ENCODE data around the gene AVEN.

AVEN gene

GRCh38 chr15:33858836-33859235, 180.2 kb downstream of the AVEN start:
- Histone ChIP-seq H3K9me2 (replicated peaks; ENCODE audit: low read depth, low read length) (no peaks in the 10 kb centered on the region), H3K4me1 (ENCODE audit: insufficient read depth, low read length, poor library complexity, severe bottlenecking) (no peaks in the 10 kb centered on the region), H3K4me3 (ENCODE audit: low read length, poor library complexity, severe bottlenecking) (no peak overlapping the region), H3K9me3 (ENCODE audit: insufficient read depth, low read depth, low read length) (no peaks in the 10 kb centered on the region), H3K4me2 (ENCODE audit: low read depth, low read length, poor library complexity, severe bottlenecking) (no peak overlapping the region), H4K20me1 (ENCODE audit: insufficient read depth, low read length, poor library complexity, severe bottlenecking) (no peaks in the 10 kb centered on the region), H3K9ac (ENCODE audit: low read depth, low read length, poor library complexity, severe bottlenecking) (no peak overlapping the region), H3K36me3 (ENCODE audit: insufficient read depth, low read length) (no peaks in the 10 kb centered on the region), H3K27me3 (ENCODE audit: insufficient read depth, low read length, poor library complexity, severe bottlenecking) (no peaks in the 10 kb centered on the region), H2AFZ (ENCODE audit: low read length) (no peak overlapping the region), H3K79me2 (ENCODE audit: insufficient read depth, low read length) (no peaks in the 10 kb centered on the region), H3F3A (ENCODE audit: low read depth) (no peaks in the 10 kb centered on the region)
- TF ChIP-seq EZH2phosphoT487 (IDR thresholded peaks at IDR 0.05; ENCODE audit: borderline replicate concordance): no peak
- TF ChIP-seq, protein P1, sequence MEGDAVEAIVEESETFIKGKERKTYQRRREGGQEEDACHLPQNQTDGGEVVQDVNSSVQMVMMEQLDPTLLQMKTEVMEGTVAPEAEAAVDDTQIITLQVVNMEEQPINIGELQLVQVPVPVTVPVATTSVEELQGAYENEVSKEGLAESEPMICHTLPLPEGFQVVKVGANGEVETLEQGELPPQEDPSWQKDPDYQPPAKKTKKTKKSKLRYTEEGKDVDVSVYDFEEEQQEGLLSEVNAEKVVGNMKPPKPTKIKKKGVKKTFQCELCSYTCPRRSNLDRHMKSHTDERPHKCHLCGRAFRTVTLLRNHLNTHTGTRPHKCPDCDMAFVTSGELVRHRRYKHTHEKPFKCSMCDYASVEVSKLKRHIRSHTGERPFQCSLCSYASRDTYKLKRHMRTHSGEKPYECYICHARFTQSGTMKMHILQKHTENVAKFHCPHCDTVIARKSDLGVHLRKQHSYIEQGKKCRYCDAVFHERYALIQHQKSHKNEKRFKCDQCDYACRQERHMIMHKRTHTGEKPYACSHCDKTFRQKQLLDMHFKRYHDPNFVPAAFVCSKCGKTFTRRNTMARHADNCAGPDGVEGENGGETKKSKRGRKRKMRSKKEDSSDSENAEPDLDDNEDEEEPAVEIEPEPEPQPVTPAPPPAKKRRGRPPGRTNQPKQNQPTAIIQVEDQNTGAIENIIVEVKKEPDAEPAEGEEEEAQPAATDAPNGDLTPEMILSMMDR (conservative IDR thresholded peaks at IDR 0.05; ENCODE audit: low read length): no peak

DNA sequence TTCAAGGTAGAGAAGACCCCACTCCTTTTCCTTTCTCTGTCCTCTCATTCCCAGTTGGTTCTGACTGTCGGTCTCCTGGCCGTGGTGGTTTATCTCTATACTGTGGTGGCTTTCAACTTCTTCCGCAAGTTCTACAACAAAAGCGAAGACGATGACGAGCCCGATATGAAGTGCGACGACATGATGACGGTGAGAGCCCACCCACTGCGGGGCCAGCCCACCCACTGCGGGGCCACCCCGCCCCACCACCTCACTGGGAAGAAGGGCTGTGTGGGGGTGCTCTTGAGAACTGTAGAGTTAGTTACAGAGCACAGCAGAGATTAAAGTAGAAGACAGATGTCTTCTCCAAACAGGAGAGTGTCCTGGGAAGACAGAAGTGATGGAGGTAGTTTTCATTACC, 181.3 kb downstream of the AVEN start:
- Histone ChIP-seq H3K4me2 (ENCODE audit: low read depth, low read length, poor library complexity, severe bottlenecking) (no peak overlapping the region), H3K9ac (ENCODE audit: low read depth, low read length, poor library complexity, severe bottlenecking) (no peak overlapping the region), H3K4me1 (ENCODE audit: insufficient read depth, low read length, poor library complexity, severe bottlenecking) (no peaks in the 10 kb centered on the region), H2AFZ (ENCODE audit: low read length) (no peak overlapping the region), H3K9me2 (replicated peaks; ENCODE audit: low read depth, low read length) (no peaks in the 10 kb centered on the region), H3K79me2 (ENCODE audit: insufficient read depth, low read length) (no peaks in the 10 kb centered on the region), H4K20me1 (ENCODE audit: insufficient read depth, low read length, poor library complexity, severe bottlenecking) (no peaks in the 10 kb centered on the region), H3K9me3 (ENCODE audit: insufficient read depth, low read depth, low read length) (no peaks in the 10 kb centered on the region), H3F3A (ENCODE audit: low read depth) (no peaks in the 10 kb centered on the region), H3K27me3 (ENCODE audit: insufficient read depth, low read length, poor library complexity, severe bottlenecking) (no peaks in the 10 kb centered on the region), H3K36me3 (ENCODE audit: insufficient read depth, low read length) (no peaks in the 10 kb centered on the region), H3K4me3 (ENCODE audit: low read length, poor library complexity, severe bottlenecking) (no peak overlapping the region)
- TF ChIP-seq EZH2phosphoT487 (IDR thresholded peaks at IDR 0.05; ENCODE audit: borderline replicate concordance): no peak
- TF ChIP-seq, protein P1 (conservative IDR thresholded peaks at IDR 0.05; ENCODE audit: low read length): no peak

- Histone ChIP-seq H4K20me1 (ENCODE audit: insufficient read depth, low read length, poor library complexity, severe bottlenecking) (no peaks in the 10 kb centered on the region), H3K4me1 (ENCODE audit: insufficient read depth, low read length, poor library complexity, severe bottlenecking) (no peaks in the 10 kb centered on the region), H3K4me2 (ENCODE audit: low read depth, low read length, poor library complexity, severe bottlenecking) (no peak overlapping the region), H3K36me3 (ENCODE audit: insufficient read depth, low read length) (no peaks in the 10 kb centered on the region), H3F3A (ENCODE audit: low read depth) (no peaks in the 10 kb centered on the region), H3K9ac (ENCODE audit: low read depth, low read length, poor library complexity, severe bottlenecking) (no peak overlapping the region), H3K4me3 (ENCODE audit: low read length, poor library complexity, severe bottlenecking) (no peak overlapping the region), H3K9me2 (replicated peaks; ENCODE audit: low read depth, low read length) (no peaks in the 10 kb centered on the region), H3K79me2 (ENCODE audit: insufficient read depth, low read length) (no peaks in the 10 kb centered on the region), H3K9me3 (ENCODE audit: insufficient read depth, low read depth, low read length) (no peaks in the 10 kb centered on the region), H2AFZ (ENCODE audit: low read length) (no peak overlapping the region), H3K27me3 (ENCODE audit: insufficient read depth, low read length, poor library complexity, severe bottlenecking) (no peaks in the 10 kb centered on the region)
- TF ChIP-seq EZH2phosphoT487 (IDR thresholded peaks at IDR 0.05; ENCODE audit: borderline replicate concordance): no peak
- TF ChIP-seq, protein P1 (conservative IDR thresholded peaks at IDR 0.05; ENCODE audit: low read length): no peak
Observed at GRCh38 chr15:33852570-33852969, 186.4 kb downstream of the AVEN start.
